HEK293 (cell line): ENCODE data around the gene MVP.

ENCODE experiments used
- ZNF24 ChIP-seq: fragments of 450-650 bp; formaldehyde crosslinking; IDR thresholded peaks from 2 replicates; pipeline ENCODE4 v1.5.1; 2016; ENCODE audit warnings: missing biosample characterization, missing genetic modification characterization
- TF ChIP-seq, protein P1 (sequence below): fragments of 450-650 bp; formaldehyde crosslinking; IDR thresholded peaks from 2 replicates; pipeline ENCODE4 v1.5.1; 2016; ENCODE audit warnings: missing biosample characterization, missing genetic modification characterization

DNA sequence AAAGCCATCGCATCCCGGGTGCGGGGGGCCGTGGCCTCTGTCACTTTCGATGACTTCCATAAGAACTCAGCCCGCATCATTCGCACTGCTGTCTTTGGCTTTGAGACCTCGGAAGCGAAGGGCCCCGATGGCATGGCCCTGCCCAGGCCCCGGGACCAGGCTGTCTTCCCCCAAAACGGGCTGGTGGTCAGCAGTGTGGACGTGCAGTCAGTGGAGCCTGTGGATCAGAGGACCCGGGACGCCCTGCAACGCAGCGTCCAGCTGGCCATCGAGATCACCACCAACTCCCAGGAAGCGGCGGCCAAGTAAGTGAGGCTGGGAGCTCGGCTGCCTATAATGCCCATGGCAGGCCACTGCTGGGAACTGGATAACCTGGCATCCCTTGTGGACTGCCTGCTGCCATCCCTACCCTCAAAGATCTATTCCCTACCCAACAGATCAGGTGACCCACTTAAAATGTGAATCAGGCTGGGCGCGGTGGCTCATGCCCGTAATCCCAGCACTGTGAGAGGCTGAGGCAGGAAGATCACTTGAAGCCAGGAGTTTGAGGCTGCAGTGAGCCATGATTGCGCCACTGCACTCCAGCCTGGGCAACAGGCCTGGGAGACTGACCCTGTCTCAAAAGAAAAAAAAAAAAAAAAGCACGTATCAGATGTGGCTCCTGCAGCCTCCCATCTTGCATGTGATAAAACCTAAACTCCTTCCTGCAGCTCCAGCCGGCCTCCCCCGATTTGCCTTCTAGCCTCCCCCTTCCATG is 24.5 kb downstream of the MVP start:
- TF ChIP-seq ZNF24 (tag by site-specific recombination), result no peak
- TF ChIP-seq, protein P1, sequence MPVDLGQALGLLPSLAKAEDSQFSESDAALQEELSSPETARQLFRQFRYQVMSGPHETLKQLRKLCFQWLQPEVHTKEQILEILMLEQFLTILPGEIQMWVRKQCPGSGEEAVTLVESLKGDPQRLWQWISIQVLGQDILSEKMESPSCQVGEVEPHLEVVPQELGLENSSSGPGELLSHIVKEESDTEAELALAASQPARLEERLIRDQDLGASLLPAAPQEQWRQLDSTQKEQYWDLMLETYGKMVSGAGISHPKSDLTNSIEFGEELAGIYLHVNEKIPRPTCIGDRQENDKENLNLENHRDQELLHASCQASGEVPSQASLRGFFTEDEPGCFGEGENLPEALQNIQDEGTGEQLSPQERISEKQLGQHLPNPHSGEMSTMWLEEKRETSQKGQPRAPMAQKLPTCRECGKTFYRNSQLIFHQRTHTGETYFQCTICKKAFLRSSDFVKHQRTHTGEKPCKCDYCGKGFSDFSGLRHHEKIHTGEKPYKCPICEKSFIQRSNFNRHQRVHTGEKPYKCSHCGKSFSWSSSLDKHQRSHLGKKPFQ, result no peak
